DOHH2 (cell line): ENCODE results near the gene SMG6.

Experiments used
- H3F3A ChIP-seq: fragments of 200-600 bp; sonication (generic), shearing (Covaris generic); 2 replicates; pipeline ENCODE4 v1.6.0; 2016; ENCODE audit warnings: antibody characterized with exemption, mild to moderate bottlenecking; ENCODE audit not compliant: control insufficient read depth, insufficient read depth
- H3K27ac ChIP-seq: fragments of 200-600 bp; sonication (generic); 2 replicates; pipeline ENCODE4 v1.5.1; 2014; ENCODE audit warnings: low read depth, mild to moderate bottlenecking, low read length, moderate library complexity
- H3K27me3 ChIP-seq: fragments of 200-600 bp; sonication (generic); 2 replicates; pipeline ENCODE4 v1.6.1; 2014; ENCODE audit warnings: mild to moderate bottlenecking, low read length, mixed read lengths; ENCODE audit not compliant: control insufficient read depth
- H3K36me3 ChIP-seq: fragments of 200-600 bp; sonication (generic); 2 replicates; pipeline ENCODE4 v1.6.1; 2014; ENCODE audit warnings: mild to moderate bottlenecking, low read length, moderate library complexity, mixed read lengths; ENCODE audit not compliant: control insufficient read depth
- H3K4me1 ChIP-seq: fragments of 200-600 bp; sonication (generic); 2 replicates; pipeline ENCODE4 v1.6.1; 2014; ENCODE audit warnings: mild to moderate bottlenecking, low read length, mixed read lengths; ENCODE audit not compliant: control insufficient read depth
- H3K4me2 ChIP-seq: fragments of 200-600 bp; sonication (generic); 2 replicates; pipeline ENCODE4 v1.6.0; 2014; ENCODE audit warnings: mild to moderate bottlenecking, low read length, moderate library complexity
- H3K4me3 ChIP-seq: fragments of 200-600 bp; sonication (generic); 2 replicates; pipeline ENCODE4 v1.5.1; 2014; ENCODE audit warnings: mild to moderate bottlenecking, low read length, mixed read lengths
- H3K79me2 ChIP-seq: fragments of 200-600 bp; sonication (generic); 2 replicates; pipeline ENCODE4 v1.6.1; 2014; ENCODE audit warnings: mild to moderate bottlenecking, low read length, mixed read lengths; ENCODE audit not compliant: control insufficient read depth
- H3K9me2 ChIP-seq: fragments of 200-600 bp; sonication (generic); replicated peaks from 2 replicates; pipeline ENCODE4 v1.6.1; 2014; ENCODE audit warnings: mild to moderate bottlenecking, low read length, mixed read lengths; ENCODE audit not compliant: control insufficient read depth
- H3K9me3 ChIP-seq: fragments of 200-600 bp; sonication (generic); 2 replicates; pipeline ENCODE4 v1.6.1; 2014; ENCODE audit warnings: antibody characterized with exemption, low read length, mixed read lengths; ENCODE audit not compliant: control insufficient read depth, insufficient read depth
- H4K20me1 ChIP-seq: fragments of 200-600 bp; sonication (generic); 2 replicates; pipeline ENCODE4 v1.6.0; 2014; ENCODE audit warnings: low read depth, mild to moderate bottlenecking, antibody characterized with exemption, low read length, moderate library complexity; ENCODE audit not compliant: control insufficient read depth, insufficient read depth
- CTCF ChIP-seq: fragments of 200-600 bp; sonication (generic); IDR thresholded peaks from one replicate; pipeline ENCODE4 v1.5.1; 2014; ENCODE audit warnings: antibody characterized with exemption, mild to moderate bottlenecking, low read depth, low read length; ENCODE audit not compliant: poor library complexity, severe bottlenecking
- EZH2phosphoT487 ChIP-seq: fragments of 200-600 bp; sonication (generic); IDR thresholded peaks from 2 replicates; pipeline ENCODE4 v1.6.1; 2017; ENCODE audit warnings: borderline replicate concordance, mild to moderate bottlenecking, antibody characterized with exemption, low read length, moderate library complexity, mixed read lengths

The SMG6 gene

GRCh38 chr17:2058586-2059546 is 244.7 kb downstream of the SMG6 start:
- peaks cover 6% of the 10 kb centered on the region for H3F3A ChIP-seq
- TF ChIP-seq CTCF (peak; percentile 82), EZH2phosphoT487 (no peak)
- no peaks in the 10 kb centered on the region for H3K9me3 ChIP-seq
- peaks cover 7% of the 10 kb centered on the region for H4K20me1 ChIP-seq
- no peaks in the 10 kb centered on the region for H3K79me2 ChIP-seq
- H3K4me2 ChIP-seq: peak overlapping the region; percentile 49
- H3K4me1 ChIP-seq: peaks cover 41% of the 10 kb centered on the region
- H3K36me3 ChIP-seq: no peaks in the 10 kb centered on the region; the same call in 1 of the 2 replicates
- no peak overlapping the region for H3K27ac ChIP-seq
- no peaks in the 10 kb centered on the region for H3K9me2 ChIP-seq
- peaks cover 54% of the 10 kb centered on the region for H3K27me3 ChIP-seq
- H3K4me3 ChIP-seq: peak overlapping the region; percentile 48

GRCh38 chr17:2057760-2058585 is 245.6 kb downstream of the SMG6 start:
- Histone ChIP-seq H3F3A (peaks cover 6% of the 10 kb centered on the region), H3K4me3 (peak overlapping the region; percentile 48; the same call in 1 of the 2 replicates), H3K4me1 (peaks cover 50% of the 10 kb centered on the region), H3K79me2 (no peaks in the 10 kb centered on the region), H3K27ac (no peak overlapping the region), H3K4me2 (peak overlapping the region; percentile 49), H3K9me2 (no peaks in the 10 kb centered on the region), H4K20me1 (peaks cover 9% of the 10 kb centered on the region), H3K27me3 (peaks cover 63% of the 10 kb centered on the region), H3K9me3 (no peaks in the 10 kb centered on the region), H3K36me3 (no peaks in the 10 kb centered on the region; the same call in 1 of the 2 replicates)
- TF ChIP-seq EZH2phosphoT487 (no peak), CTCF (no peak)

- no peak overlapping the region for H3K27ac ChIP-seq
- H3K9me2 ChIP-seq: no peaks in the 10 kb centered on the region
- H3K36me3 ChIP-seq: no peaks in the 10 kb centered on the region
- H3F3A ChIP-seq: peaks cover 6% of the 10 kb centered on the region
- H4K20me1 ChIP-seq: peaks cover 9% of the 10 kb centered on the region
- TF ChIP-seq CTCF: no peak
- peak; percentile 35 for TF ChIP-seq EZH2phosphoT487
- H3K4me2 ChIP-seq: no peak overlapping the region
- H3K4me3 ChIP-seq: no peak overlapping the region
- peaks cover 50% of the 10 kb centered on the region for H3K4me1 ChIP-seq
- H3K79me2 ChIP-seq: no peaks in the 10 kb centered on the region
- peaks cover 65% of the 10 kb centered on the region for H3K27me3 ChIP-seq
- no peaks in the 10 kb centered on the region for H3K9me3 ChIP-seq
Measured at GRCh38 chr17:2057175-2057759, 246.3 kb downstream of the SMG6 start.
